SH-SY5Y (cell line): Measurements from ENCODE around the gene RGS9BP.

Source experiments
- GATA2 ChIP-seq: IDR thresholded peaks from 2 replicates; pipeline ENCODE4 v1.6.1; 2011; ENCODE audit warnings: mild to moderate bottlenecking, low read depth, low read length
- GATA3 ChIP-seq: IDR thresholded peaks from 2 replicates; pipeline ENCODE4 v1.6.1; 2011; ENCODE audit warnings: low read depth, mild to moderate bottlenecking, low read length, moderate library complexity

DNA sequence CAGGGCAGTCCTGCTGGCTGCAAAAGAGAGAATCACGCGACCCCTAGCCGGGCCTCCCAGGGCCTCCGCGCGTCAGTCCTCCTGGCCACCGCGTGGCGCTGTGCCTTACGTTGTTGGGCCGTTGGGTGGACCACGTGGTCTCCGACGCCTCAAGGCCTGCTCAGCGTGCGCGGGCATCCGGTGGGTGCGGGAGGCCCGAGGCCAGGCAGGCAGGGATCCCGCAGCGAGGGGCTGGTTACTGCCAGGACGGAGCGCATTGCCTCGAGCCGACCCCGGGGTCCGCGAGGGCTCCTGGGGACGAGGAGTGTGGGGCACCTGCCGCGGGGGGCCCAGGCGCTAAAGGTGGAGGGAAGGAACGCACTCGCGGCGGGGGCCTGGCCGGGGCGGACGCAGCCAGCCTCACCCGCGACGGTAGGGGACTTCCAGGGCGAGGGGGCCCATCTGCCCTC, 44.0 kb downstream of the RGS9BP start, which contains the start of gene TDRD12:
- TF ChIP-seq GATA2 (no peak), GATA3 (no peak)
